Measurements from ENCODE around the gene ADD1.

DNA sequence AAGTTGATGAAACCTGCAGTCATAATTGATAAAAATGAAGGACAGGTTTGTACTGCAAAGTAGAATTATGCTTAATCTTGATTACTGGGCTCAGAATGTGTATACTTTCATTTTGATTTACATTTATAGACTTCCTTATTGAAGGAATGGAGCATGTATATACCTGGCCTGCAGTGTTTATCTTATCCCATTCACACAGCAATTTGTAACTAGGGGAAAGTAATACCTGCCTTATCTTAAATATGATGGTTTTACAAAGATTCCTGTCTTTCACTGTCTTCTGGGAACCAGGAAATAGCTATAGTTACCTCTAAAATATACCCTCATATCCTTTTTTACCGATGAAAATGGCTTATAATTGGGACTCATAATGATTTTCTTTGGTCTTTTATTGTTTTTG is 29.7 kb downstream of the ADD1 start:
- no peak for TF ChIP-seq POLR2AphosphoS5 (IDR thresholded peaks at IDR 0.05)
- TF ChIP-seq, protein P1, sequence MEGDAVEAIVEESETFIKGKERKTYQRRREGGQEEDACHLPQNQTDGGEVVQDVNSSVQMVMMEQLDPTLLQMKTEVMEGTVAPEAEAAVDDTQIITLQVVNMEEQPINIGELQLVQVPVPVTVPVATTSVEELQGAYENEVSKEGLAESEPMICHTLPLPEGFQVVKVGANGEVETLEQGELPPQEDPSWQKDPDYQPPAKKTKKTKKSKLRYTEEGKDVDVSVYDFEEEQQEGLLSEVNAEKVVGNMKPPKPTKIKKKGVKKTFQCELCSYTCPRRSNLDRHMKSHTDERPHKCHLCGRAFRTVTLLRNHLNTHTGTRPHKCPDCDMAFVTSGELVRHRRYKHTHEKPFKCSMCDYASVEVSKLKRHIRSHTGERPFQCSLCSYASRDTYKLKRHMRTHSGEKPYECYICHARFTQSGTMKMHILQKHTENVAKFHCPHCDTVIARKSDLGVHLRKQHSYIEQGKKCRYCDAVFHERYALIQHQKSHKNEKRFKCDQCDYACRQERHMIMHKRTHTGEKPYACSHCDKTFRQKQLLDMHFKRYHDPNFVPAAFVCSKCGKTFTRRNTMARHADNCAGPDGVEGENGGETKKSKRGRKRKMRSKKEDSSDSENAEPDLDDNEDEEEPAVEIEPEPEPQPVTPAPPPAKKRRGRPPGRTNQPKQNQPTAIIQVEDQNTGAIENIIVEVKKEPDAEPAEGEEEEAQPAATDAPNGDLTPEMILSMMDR (IDR thresholded peaks at IDR 0.05), result no peak
- no peak for TF ChIP-seq POLR2A (IDR thresholded peaks at IDR 0.05; ENCODE audit: low read depth)
- no peak for TF ChIP-seq EP300 (IDR thresholded peaks at IDR 0.05)
